HK-2 (cell line): Measurements from ENCODE around the gene PODXL2.
"Not testable (repeated sequence)": the region's sequence is repeated elsewhere in the genome, so short reads cannot be mapped to it uniquely, and the experiment has no call there.

Experiments
- DNase-seq: peaks from one replicate; pipeline ENCODE4 v3.0.0-alpha.2; 2018; ENCODE audit not compliant: unreplicated experiment

PODXL2 gene

GRCh38 chr3:127604546-127605165 is 24.3 kb upstream of the PODXL2 start:
- DNase-seq, result no peak

GRCh38 chr3:127605547-127605946 is 23.4 kb upstream of the PODXL2 start:
- DNase-seq, result not testable (repeated sequence)

- no peak for DNase-seq
These were observed 22.7 kb upstream of the PODXL2 start for GRCh38 chr3:127606086-127606805.

GRCh38 chr3:127606981-127607595 is 21.9 kb upstream of the PODXL2 start:
- no peak for DNase-seq

GRCh38 chr3:127607675-127608361 is 21.2 kb upstream of the PODXL2 start:
- no peak for DNase-seq

GRCh38 chr3:127608362-127608718 is 20.6 kb upstream of the PODXL2 start:
- no peak for DNase-seq

- DNase-seq, result no peak
These were observed 18.9 kb upstream of the PODXL2 start for GRCh38 chr3:127610105-127610504.

- no peak for DNase-seq
These were observed 17.7 kb upstream of the PODXL2 start for GRCh38 chr3:127611251-127611650.

- DNase-seq, result no peak
These were observed 16.0 kb upstream of the PODXL2 start for GRCh38 chr3:127612966-127613365.

- DNase-seq, result no peak
These were observed 15.6 kb upstream of the PODXL2 start for GRCh38 chr3:127613406-127613805.

GRCh38 chr3:127614928-127615589 is 13.9 kb upstream of the PODXL2 start:
- no peak for DNase-seq

- DNase-seq, result no peak
These were observed 13.2 kb upstream of the PODXL2 start for GRCh38 chr3:127615631-127616305.

- no peak for DNase-seq
These were observed 12.0 kb upstream of the PODXL2 start for GRCh38 chr3:127616836-127617605.

- DNase-seq, result no peak
These were observed 10.1 kb upstream of the PODXL2 start for GRCh38 chr3:127618891-127619290.

- DNase-seq, result no peak
These were observed 8.2 kb upstream of the PODXL2 start for GRCh38 chr3:127620637-127621375.

- DNase-seq, result no peak
These were observed 7.0 kb upstream of the PODXL2 start for GRCh38 chr3:127622031-127622430.

GRCh38 chr3:127622772-127623576 is 6.0 kb upstream of the PODXL2 start:
- DNase-seq, result no peak

GRCh38 chr3:127624063-127624462 is 4.9 kb upstream of the PODXL2 start:
- DNase-seq, result no peak

GRCh38 chr3:127625821-127626220 is 3.2 kb upstream of the PODXL2 start:
- no peak for DNase-seq
